ENCODE data around the gene CYP2A13.
"Not testable (repeated sequence)": the region's sequence is repeated elsewhere in the genome, so short reads cannot be mapped to it uniquely, and the experiment has no call there.

Gene CYP2A13, protein sequence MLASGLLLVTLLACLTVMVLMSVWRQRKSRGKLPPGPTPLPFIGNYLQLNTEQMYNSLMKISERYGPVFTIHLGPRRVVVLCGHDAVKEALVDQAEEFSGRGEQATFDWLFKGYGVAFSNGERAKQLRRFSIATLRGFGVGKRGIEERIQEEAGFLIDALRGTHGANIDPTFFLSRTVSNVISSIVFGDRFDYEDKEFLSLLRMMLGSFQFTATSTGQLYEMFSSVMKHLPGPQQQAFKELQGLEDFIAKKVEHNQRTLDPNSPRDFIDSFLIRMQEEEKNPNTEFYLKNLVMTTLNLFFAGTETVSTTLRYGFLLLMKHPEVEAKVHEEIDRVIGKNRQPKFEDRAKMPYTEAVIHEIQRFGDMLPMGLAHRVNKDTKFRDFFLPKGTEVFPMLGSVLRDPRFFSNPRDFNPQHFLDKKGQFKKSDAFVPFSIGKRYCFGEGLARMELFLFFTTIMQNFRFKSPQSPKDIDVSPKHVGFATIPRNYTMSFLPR

DNA sequence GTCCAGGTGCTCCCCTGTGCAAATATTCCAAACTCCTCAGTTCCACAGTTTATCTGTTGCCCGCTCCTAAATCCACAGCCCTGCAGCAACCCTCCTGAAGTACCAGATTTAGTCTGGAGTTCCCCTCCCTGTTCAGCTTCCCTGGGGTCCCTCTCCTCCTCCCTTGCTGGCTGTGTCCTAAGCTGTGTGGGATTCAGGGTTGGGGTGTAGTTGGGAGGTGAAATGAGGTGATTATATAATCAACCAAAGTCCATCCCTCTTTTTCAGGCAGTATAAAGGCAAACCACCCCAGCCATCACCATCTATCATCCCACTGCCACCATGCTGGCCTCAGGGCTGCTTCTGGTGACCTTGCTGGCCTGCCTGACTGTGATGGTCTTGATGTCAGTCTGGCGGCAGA, at the start of gene CYP2A13:
CYP2A13 (plus strand) TSS at position 301 of the 400 bp plus-strand sequence; CDS start at position 322, 21 bp downstream.
- no peak for DNase-seq

DNA sequence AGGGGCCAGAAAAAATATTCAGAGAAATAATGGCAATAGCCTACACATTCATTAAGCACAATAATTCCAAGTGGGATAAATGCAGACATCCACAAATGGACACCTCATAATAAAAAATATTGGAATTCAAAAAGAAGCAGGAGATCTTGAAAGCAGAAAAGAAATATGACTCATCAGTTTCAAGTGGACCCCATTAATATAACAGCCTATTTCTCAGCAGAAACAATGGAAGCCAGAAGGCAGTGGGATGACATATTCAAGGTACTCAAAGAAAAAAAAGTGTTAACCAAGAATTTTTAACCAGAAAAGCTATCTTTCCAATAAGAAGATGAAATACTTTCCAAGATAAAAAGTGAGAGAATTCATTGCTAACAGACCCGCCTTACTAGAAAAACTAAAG, 48.4 kb upstream of the CYP2A13 start:
- DNase-seq = no peak

DNA sequence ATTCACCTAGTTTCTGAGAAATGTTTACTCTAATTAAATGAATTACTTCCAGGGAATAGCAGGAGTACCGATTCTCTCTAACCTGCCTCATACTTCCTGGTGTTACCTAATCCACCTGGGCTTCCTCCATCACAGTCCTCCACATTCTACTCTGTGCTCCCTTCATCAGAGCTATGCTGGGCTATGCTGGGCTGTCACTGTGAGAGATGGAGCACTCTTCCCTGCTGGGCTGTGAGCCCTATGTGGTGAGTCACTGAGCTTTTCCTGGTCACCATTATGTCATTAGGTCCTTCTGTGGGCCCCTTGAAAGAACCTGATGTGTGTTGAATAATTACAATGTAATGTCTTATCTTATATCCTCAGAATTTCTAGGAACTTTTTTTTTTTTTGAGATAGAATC, 43.2 kb upstream of the CYP2A13 start:
- DNase-seq = not testable (repeated sequence)

- no peak for DNase-seq
Measured at GRCh38 chr19:41050426-41050825, 37.8 kb upstream of the CYP2A13 start.

DNA sequence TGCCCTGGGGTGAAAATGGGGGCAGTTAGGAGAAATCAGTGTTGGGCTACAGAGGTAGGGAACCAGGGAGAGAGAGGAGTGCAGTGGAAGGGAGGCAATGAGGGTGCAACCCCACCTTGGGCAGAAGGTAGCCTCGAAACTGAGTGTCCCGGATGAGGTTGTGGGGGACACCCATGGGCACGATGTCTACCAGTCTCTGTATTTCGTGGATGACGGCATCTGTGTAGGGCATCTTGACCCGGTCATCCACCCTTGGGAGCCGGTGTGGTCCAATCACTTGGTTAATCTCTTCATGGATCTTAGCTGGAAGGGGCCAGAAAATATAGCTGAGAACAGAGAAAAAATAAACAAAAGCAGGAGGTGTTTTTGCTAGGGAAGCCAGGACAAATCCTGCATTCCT, 36.1 kb upstream of the CYP2A13 start:
- DNase-seq = not testable (repeated sequence)

GRCh38 chr19:41053331-41053730, 34.9 kb upstream of the CYP2A13 start:
- DNase-seq = not testable (repeated sequence)

GRCh38 chr19:41064974-41065569, 23.2 kb upstream of the CYP2A13 start:
- DNase-seq = no peak

- DNase-seq = no peak
Measured at GRCh38 chr19:41076286-41076685, 12.0 kb upstream of the CYP2A13 start.

GRCh38 chr19:41083516-41083915, 4.7 kb upstream of the CYP2A13 start:
- no peak for DNase-seq

DNA sequence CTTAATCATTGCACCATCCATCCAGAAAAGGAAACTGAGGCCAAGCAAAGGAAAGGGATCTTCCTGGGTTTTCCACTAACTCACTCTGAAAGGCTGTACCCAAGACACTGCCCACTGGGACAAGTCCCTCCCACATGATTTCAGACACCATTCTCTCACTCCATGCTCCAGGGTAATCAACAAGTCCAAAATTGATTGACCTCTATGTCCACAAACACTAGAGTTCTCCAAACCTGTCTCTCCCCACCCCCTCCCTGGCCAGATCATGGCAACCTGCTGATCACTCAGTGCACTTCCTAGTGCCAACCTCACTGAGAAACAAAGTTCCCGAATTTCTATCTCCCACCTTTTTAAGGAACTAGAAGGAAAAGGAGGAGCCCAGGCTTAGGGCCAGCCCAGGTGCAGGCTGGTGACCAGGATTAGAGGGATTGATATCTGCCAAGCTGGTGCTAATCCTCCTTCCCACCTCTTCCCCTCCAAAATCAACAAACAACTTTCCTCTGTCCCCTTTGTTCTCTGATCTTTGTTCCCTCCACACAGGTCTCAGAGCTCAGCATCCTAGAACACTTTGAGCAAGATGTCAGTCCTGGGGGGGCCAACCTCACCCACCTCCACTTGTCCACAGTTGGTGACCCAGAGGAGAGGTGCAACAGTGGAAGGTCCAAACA, 2.4 kb upstream of the CYP2A13 start:
- no peak for DNase-seq

DNA sequence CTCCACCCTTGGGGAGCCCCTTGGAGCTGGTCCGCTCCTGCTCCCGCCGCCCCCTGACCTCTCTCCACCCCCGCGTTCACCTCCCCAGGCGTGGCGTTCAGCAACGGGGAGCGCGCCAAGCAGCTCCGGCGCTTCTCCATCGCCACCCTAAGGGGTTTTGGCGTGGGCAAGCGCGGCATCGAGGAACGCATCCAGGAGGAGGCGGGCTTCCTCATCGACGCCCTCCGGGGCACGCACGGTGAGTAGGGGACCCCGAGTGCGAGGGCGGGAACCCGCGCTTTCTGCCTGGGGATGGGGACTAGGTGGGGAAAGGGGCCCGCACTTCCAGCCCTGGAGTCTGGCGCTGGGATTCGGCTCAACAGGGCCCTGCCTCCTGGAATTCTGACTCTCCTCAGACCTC, 1.7 kb downstream of the CYP2A13 start:
- peak; percentile 24 for DNase-seq

- no peak for DNase-seq
Measured at GRCh38 chr19:41095703-41096102, 7.5 kb downstream of the CYP2A13 start.

- DNase-seq = no peak
Measured at GRCh38 chr19:41096353-41096752, 8.1 kb downstream of the CYP2A13 start.

DNA sequence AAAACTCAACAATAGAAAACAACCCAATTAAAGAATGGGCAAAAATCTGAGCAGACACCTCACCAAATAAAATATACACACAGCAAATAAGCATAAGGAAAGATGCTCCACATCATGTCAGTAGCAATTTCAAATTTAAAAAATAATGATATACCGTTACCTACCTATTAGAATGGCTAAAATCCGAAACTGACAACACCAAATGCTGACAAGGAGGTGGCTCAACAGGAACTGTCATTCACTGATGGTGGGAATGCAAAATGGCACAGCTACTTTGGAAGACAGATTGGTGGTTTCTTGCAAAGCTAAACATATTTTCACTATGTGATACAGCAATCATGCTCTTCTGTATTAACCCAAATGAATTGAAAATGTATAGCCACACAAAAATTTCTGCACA, 9.1 kb downstream of the CYP2A13 start:
- no peak for DNase-seq

DNA sequence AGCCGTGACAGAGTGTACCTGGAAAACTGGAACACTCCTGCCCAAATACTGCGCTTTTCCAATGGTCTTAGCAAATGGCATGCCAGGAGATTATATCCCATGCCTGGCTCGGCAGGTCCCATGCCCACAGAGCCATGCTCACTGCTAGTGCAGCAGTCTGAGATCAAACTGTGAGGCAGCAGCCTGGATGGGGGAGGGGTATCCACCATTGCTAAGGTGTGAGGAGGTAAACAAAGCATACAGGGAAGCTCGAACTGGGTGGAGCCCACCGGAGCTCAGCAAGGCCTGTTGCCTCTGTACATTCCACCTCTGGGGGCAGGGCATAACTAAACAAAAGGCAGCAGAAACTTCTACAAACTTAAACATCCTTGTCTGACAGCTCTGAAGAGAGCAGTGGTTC, 10.5 kb downstream of the CYP2A13 start:
- DNase-seq = no peak

DNA sequence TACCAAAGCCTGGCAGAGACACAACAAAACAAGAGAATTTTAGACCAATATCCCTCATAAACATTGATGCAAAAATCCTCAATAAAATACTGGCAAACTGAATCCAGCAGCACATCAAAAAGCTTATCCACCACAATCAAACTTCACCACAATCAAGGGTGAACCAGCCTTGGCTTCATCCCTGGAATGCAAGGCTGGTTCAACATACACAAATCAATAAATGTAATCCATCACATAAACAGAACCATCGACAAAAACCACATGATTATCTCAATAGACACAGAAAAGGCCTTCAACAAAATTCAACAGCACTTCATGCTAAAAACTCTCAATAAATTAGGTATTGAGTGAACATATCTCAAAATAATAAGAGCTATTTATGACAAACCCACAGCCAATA, 14.0 kb downstream of the CYP2A13 start:
- not testable (repeated sequence) for DNase-seq

GRCh38 chr19:41106177-41106576, 17.9 kb downstream of the CYP2A13 start:
- DNase-seq = no peak

DNA sequence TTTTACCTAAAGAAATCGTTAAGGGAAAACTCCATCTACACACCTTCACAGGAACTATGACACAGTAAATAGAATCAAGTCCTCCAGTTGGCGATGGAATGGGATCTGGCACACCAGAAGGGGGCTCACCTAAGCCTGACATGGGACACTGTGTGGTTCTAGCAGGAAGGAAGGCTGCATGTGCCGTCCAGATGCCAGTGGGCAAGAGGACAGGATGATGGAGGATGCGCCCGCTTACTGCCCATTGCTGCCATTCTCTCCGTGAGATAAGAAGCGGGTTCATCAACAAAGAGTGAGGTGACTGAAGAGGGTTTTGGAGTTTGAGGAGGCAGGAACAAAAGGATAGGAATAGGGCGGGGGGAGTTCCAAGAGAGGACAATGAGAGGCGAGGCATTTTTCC, 23.0 kb downstream of the CYP2A13 start:
- no peak for DNase-seq

- DNase-seq = no peak
Measured at GRCh38 chr19:41111750-41112295, 23.6 kb downstream of the CYP2A13 start.

- no peak for DNase-seq
Measured at GRCh38 chr19:41112728-41113290, 24.6 kb downstream of the CYP2A13 start.

DNA sequence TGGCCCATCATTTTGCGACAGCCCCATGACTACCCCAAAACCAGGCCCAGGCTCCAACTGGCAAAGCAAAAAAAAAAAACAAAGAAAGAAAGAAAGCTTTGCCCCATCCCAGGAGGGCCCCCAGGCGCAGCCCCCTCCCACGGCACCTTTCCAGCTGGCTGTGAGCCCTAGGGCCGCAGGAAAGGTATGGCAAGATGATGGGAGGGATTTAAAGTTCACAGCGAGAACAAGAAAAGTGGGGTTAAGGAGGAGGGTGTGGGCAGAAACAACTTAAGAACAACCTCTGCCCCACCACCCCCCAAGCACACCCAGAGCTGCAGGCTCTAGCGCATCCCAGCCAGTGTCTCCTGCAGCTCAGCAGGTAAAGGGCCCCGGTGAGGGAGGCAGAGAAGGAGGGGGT, 25.9 kb downstream of the CYP2A13 start, which contains the start of gene CYP2F1:
CYP2F1 (plus strand) TSS at position 301 of the 400 bp plus-strand sequence. CDS start 1,757 bp downstream, outside the sequence.
- DNase-seq = no peak

- DNase-seq = no peak
Measured at GRCh38 chr19:41116261-41116660, 28.0 kb downstream of the CYP2A13 start.
